Measurements from ENCODE around the gene CHGA.
A peak's percentile ranks its signal among the peaks of the same experiment; 100 is the strongest.

The CHGA gene

GRCh38 chr14:92955381-92955780 is 32.4 kb downstream of the CHGA start:
- H3K27ac ChIP-seq = 0 out of 2 replicates have a peak overlapping the region, but pooled peaks have one; percentile 17
- ChIA-PET POLR2A (ENCODE audit: low non-redundant PET) (no interaction called here), CTCF (interaction anchor here (1.3 to 1.8 kb wide), 2 partner anchors 9 to 184 kb away, joined by 4 to 6 read pairs; no protein-coding TSS in a partner anchor)
- no peak for TF ChIP-seq CTCF (conservative IDR thresholded peaks at IDR 0.05; ENCODE audit: low read depth)
- no peak for DNase-seq (ENCODE audit: low spot score)

- peak overlapping the region; percentile 11; the same call in 1 of the 2 replicates for H3K27ac ChIP-seq
- DNase-seq (ENCODE audit: low spot score) = no peak
- no peak for TF ChIP-seq CTCF (conservative IDR thresholded peaks at IDR 0.05; ENCODE audit: low read depth)
- ChIA-PET POLR2A (ENCODE audit: low non-redundant PET) (no interaction called here), CTCF (no interaction called here)
Observed at GRCh38 chr14:92956961-92957360, 34.0 kb downstream of the CHGA start.

GRCh38 chr14:92958373-92959188 is 35.6 kb downstream of the CHGA start:
- DNase-seq (ENCODE audit: low spot score) = no peak
- POLR2A ChIA-PET (ENCODE audit: low non-redundant PET) = no interaction called here
- TF ChIP-seq CTCF (conservative IDR thresholded peaks at IDR 0.05; ENCODE audit: low read depth) = no peak
- no peak overlapping the region for H3K27ac ChIP-seq
- CTCF ChIA-PET = no interaction called here

- ChIA-PET POLR2A (ENCODE audit: low non-redundant PET) (no interaction called here), CTCF (interaction anchor here (0.8 kb wide), 1 partner anchor 9 kb away, joined by 3 read pairs; no protein-coding TSS in a partner anchor)
- DNase-seq (ENCODE audit: low spot score) = no peak
- no peak overlapping the region for H3K27ac ChIP-seq
- no peak for TF ChIP-seq CTCF (conservative IDR thresholded peaks at IDR 0.05; ENCODE audit: low read depth)
Observed at GRCh38 chr14:92959189-92959531, 36.2 kb downstream of the CHGA start.

- H3K27ac ChIP-seq = peak overlapping the region; percentile 49
- POLR2A ChIA-PET (ENCODE audit: low non-redundant PET) = no interaction called here
- no peak for TF ChIP-seq CTCF (conservative IDR thresholded peaks at IDR 0.05; ENCODE audit: low read depth)
- CTCF ChIA-PET = interaction anchor here (0.8 kb wide), 1 partner anchor 9 kb away, joined by 3 read pairs; no protein-coding TSS in a partner anchor
- no peak for DNase-seq (ENCODE audit: low spot score)
Observed at GRCh38 chr14:92959761-92960680, 37.1 kb downstream of the CHGA start.

GRCh38 chr14:92960706-92961566 is 38.0 kb downstream of the CHGA start:
- TF ChIP-seq CTCF (conservative IDR thresholded peaks at IDR 0.05; ENCODE audit: low read depth) = no peak
- ChIA-PET CTCF (no interaction called here), POLR2A (ENCODE audit: low non-redundant PET) (no interaction called here)
- H3K27ac ChIP-seq = peak overlapping the region; percentile 49
- DNase-seq (ENCODE audit: low spot score) = peak; percentile 77

Data from RWPE1 (cell line).